ENCODE results near the gene INPP5D.

INPP5D gene

DNA sequence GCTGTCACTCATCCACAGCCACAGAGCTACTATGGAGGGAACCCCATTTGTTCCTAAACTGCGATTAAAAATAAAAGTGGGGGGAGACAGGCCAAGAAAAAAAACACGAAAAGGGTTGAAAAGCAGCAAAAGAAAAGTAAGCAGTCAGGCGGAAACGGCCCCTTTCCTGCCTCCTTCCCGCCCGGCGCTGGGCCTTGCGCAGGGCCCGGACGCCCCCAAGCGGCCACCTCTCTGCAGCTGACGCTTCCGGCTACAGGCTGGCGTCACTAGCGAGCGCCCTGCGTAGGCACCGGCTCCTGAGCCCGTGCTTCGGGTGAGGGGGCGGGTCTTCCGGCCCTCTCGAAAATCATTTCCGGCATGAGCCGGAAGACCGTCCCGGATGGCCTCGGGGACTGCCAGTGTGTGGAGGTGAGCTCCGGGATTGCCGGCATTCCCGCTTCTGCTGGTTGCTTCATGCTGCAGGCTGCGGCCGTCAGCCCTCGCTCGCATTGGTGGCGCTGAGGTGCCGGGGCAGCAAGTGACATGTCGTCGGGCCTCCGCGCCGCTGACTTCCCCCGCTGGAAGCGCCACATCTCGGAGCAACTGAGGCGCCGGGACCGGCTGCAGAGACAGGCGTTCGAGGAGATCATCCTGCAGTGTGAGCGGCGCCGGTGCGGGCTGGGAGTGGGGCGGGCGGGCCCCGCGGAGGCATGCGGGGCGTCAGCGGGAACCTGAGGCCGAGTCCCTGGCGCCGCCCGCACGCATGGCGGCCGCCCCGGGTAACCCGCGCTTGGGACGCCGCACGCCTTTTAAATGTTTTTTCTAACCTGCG is 191.4 kb downstream of the INPP5D start, which contains the start of gene ATG16L1:
ATG16L1 (plus strand) TSS at position 368 of the 811 bp plus-strand sequence; CDS start at position 523, 155 bp downstream.
- in situ Hi-C loops (cut with MboI; ENCODE audit: low sequenced_read_pairs) = loop anchor here (10.0 kb wide), 1 partner anchor 397 kb away; no protein-coding TSS in a partner anchor

GRCh38 chr2:233252227-233252626 is 192.1 kb downstream of the INPP5D start:
- in situ Hi-C loops (cut with MboI; ENCODE audit: low sequenced_read_pairs) = loop anchor here (10.0 kb wide), 1 partner anchor 397 kb away; no protein-coding TSS in a partner anchor

- in situ Hi-C loops (cut with MboI; ENCODE audit: low sequenced_read_pairs) = loop anchor here (10.0 kb wide), 1 partner anchor 400 kb away; no protein-coding TSS in a partner anchor
These were observed 195.0 kb downstream of the INPP5D start for GRCh38 chr2:233255151-233255550.

- in situ Hi-C loops (cut with MboI; ENCODE audit: low sequenced_read_pairs) = loop anchor here (10.0 kb wide), 1 partner anchor 401 kb away; no protein-coding TSS in a partner anchor
These were observed 195.9 kb downstream of the INPP5D start for GRCh38 chr2:233256048-233256447.
